NCI-H526 treated with DMSO at 0.1 percent for 48 hours (cell line): ENCODE measurements around the gene CENPP.

Experiments
- DNase-seq: peaks from one replicate; lab custom pipeline; 2025; lab: John Stamatoyannopoulos, UW

The CENPP gene

DNA sequence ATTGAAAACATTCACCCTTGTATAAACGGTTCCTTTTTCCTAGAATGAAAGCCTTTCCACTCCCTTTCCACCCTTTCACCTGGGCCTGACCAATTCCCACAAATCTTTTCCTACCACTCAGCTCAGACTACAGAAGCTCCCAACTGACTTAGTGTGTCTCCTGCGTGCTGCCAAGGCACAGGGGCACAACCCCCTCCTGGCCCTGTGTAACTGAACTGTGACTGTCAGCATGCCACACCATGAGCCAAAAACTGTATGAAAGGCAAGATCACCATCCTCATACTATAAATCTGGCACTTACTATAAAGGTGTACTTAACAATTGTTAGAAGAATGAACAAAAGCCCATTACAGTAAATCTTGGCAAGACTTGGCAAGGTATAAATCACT, 12.1 kb upstream of the CENPP start:
- DNase-seq = no peak

DNA sequence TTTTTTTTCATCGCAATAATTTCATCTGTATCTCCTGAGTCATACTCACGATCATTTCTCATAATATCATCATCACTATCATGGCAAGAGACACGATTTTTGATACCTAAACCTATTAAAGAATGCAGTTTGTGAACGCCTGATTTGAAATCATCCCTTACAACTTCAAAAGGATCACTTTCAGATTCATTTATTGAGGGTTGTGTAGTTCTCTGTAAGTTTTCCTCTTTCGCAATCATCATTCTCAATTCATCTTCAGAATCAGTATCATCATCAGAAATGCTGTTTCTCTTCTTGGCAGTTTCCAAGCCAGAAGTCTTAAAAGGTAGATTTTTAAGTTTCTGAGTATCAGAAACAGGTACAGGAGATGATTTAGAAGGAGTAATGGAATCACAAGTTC, 10.3 kb upstream of the CENPP start:
- DNase-seq = no peak

DNA sequence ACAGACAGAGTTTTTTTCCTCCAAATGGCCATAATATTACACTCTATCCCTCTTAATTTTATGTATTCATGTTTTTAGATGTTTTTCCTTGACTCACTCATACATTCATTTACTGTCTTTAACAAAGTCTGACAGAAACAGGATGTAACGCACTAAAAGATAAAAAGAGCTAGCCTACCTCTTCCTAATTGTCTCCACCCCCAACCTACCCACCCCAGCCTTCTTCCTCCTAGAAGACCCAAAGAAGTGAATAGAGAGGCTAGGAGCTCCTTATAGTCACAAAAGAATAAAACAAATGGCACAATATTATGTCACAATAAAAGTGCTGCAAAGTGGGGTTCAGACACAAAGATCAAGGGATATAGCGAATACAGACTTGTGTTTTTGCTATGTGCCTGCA, 1.3 kb upstream of the CENPP start:
- no peak for DNase-seq

DNA sequence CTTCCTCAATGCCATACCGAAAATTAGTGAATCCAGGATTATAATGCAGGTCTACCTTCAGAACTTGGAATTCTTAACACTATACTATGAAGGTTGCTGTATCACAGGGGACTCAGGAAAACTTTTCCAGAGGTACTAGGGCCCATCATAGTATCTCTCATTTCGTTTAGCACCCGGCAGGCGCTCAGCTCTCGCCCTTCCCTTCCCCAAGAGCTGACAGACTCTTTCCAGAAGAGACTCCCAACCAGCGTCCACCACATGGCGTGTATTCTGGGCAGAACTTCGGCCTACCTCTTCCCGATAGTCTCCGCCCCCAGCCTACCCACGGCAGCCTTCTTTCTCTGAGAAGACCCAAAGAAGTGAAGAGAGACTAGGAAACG, 874 bp upstream of the CENPP start:
- no peak for DNase-seq

DNA sequence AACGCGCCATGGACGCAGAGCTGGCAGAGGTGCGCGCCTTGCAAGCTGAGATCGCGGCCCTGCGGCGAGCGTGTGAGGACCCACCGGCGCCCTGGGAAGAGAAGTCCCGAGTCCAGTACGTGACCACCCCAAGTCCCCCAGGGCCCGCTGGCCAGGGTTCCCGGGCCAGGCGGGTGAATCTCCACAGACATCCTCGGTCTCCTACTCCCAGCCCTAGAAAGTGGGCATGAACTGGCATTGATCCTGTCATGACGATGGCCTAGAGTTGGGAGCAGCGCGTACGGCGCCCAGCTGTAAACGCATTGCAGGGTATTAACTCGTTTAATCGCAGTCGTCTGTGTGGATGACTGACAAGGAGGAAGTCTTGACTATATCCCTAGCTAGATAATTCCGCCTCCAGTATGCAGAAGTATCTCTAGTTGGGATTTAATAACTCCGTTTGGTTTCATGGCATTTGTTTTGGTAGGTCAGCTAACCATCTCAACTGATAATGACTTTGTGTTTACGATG, 293 bp downstream of the CENPP start:
- no peak for DNase-seq

DNA sequence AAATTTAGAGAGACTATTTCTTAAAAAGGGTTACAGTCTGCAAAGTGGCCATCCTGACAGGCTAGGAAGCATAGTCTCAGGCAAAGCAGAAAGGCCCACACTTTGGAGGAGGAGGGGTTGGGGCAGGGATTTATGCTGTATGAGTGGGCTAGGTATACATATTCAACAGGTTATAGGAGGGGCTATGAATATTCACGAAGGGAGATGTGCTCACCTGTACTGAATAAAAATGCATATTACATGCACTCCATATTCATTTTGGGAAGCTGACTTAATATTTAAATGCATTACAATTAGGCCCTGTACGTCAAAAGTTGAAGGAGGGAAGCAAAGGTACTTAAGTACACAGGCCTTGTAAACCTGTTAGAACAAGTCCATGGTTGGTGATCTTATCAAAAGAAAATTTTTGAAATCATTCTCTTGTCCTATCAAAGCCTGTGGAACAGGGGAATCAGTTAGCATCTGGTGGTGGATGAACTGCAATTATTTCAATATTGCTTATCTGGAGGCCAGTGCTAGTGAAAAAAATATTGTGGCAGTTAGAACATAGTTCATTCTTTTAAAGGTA, 1.6 kb downstream of the CENPP start:
- DNase-seq = peak; percentile 27

DNA sequence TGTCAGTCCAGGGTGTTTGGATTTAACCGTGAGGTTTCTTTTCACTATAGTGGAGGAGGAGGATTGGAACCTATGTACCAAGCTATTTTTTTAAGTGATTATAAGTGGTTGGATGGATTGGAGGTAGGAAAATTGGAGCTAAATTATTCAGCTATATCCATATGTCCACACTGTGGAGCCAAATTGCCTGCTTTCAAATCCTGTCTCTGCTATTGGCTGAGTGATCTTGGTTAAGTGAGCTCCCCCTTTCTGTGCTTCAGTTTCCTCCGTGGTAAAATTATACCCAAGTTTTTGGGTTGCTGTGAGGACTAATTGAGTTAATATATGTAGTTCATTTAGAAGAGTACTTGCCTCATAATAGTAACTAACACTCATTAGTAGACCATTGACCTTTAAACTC, 2.5 kb downstream of the CENPP start:
- no peak for DNase-seq

DNA sequence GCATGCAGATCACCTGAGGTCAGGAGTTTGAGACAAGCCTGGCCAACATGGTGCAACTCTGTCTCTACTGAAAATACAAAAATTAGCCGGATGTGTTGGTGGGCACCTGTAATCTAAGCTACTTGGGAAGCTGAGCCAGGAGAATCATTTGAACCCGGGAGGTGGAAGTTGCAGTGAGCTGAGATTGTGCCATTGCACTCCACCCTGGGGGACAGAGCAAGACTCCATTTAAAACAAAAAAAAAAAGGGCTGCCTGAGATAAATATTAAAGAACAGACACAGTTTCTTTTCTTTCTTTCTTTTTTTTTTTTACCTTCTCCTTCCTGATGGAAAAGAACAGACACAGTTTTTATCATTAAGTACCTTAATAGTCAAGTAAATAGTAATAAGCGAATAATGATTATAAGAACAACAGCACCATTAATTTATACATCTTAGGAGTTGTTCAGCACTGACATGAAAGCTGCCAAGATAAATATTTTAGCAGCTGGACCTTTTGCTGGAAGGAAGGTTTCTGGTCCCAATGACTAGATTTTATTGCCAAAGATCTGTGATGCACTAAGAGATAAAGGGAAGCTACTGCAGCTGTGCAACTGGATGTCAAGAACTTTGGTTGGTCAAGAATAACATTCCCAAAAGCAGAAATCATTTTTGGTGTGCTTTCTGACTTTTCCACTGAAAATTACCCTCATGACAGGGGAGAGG, 7.0 kb downstream of the CENPP start:
- no peak for DNase-seq

DNA sequence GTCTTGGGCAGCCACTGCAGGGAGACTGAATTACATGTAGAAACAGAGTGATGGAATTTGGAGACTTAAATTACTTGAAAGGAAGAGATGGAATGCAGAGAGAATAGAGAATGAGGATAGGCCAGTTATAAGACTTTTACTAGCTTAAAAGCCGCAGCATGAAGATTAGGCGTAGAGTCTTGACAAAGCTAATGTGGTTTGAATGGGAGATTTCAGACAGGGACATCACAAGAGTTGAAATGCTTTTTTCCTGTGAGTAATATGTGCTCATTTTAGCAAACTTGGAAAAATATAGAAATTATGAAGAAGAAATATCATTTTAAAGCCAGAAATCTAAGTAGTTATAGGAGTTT, 7.5 kb downstream of the CENPP start:
- DNase-seq = no peak

DNA sequence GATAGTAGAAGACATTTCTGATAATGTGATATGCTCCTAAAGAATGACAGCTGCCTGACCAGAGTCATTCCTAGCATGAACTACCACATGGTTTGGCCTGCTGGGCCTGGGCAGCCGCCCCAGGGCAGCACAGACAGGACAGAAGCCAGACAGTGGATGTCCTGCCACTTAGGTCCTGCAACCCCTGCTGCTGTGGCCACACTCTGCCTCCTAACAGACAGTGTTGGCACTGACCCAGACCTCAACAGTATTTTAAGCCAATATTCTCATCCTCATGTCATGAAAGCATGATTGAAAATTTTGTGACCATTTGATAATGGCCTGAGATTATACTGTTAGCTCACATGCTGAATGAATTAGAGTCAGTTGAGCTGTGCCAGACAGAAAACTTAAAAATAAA, 15.8 kb downstream of the CENPP start:
- DNase-seq = no peak

DNA sequence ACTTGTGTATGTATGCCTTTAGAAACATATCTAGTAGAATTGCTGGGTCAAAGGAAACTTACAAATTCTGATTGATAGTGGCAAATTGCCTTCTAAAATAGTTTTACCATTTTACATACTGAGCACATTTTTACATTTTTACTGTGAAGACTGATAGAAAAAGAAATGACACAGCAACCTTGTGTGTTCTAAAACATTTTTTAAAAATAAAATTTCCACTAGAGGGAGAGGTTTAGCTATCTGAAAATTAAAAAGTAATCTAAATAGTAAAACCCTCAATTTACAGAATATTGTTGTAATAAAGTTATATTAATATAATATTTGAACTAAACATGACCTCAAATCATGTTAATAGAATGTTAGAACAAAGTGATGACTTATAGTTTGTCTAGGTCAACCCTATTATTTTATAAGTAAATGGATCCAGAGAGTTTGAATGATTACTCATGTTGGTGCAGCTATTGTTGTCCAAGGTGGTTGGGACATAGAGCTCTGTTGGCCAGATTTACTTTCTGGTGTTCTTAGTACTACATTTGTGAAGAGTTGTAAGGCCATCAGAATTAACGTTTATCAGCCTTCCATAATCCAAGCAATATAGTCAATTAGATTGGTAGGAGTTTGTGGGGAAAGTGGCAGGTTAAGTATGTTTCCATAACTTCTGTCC, 17.2 kb downstream of the CENPP start:
- no peak for DNase-seq

DNA sequence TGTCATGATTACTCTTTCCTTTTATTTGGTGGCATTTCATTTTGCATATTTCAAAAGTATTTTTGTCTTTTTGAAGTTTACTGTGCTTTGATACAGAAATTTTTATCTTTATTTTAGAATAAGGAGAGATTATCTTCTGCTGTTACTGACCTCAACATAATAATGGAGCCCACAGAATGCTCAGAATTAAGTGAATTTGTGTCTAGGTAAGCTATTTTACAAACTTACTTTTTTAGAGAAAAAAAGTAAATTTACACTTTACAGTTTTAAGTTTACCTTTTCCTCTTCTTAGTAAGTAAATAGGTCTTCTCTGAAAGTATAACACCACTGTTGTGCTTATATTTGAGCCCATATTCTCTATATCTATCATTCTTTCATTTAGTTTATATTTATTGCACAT, 19.8 kb downstream of the CENPP start:
- DNase-seq = no peak

DNA sequence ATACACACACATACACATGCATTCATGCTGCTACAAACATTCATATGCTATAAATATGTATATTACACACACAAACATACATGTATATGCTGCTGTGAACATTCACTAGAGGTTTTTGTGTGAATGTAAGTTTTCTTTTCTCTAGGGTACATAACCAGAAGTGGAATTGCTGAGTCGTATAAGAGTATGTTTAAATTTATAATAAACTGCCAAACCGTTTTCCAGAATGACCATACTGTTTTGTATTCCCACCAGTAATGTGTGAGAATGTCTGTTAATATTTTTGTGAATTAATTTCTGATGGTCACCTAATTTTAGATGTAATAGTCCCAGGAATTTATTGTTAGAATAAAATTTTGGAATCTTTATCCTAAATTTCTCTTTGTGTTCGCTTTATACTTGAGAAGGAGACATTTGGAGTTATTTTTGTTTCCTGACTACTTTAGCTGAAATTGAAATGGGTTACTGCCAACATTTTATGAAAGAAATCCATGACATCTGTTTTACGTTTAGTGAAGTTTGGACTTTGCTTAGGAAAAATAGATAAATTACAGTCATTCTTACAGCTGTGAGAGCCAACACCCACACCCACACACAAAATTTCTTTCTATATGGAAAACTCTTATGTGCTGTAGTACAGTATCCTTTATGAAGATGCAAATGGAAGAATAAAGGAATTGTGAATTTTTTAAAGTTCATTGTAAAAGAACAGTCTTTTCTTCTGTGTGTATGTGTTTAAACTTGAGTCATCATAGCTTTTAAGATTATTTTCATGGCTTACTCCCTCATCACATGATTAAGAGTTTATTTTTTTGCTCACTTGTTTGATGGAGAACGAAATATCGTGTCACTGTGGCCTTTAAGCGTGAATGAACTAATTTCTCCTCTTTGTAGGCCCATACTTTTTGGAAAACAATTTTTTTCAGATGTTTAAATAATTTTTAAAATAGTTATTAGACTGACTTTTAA, 24.3 kb downstream of the CENPP start:
- no peak for DNase-seq

DNA sequence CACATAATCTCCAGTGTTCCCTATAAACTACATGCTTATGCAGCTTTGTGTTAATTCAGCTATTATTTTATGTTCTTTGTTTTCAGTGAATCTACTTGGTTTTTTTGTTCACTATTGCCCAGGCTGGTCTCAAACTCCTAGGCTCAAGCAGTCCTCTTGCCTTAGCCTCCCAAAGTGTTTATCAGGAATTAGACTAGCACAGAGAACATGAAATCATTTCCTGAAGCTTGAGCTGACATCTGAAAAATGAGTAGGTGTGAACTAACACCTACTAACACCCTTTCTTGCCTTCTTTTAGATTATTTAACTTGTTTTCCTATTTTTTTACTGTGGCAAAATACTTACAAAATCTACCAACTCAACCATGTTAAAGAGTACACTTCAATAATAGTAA, 25.0 kb downstream of the CENPP start:
- DNase-seq = no peak

DNA sequence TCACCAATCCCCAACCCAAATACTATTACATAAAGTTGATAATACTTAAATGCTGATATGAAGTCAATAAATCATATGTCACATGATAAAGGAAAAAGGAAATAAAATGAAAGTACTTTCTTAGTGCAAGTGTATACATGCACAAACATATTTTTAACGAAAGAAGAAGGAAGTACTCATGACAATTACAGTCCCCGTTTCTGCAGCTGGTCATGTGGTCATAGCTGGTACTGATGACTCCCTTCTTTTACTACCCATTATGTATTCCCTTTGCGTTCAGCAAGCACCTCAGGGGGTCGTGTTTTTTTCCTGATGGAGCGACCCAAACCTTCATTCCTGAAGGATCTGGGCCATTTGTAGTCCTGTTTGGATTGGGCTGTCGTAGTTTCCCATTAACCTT, 27.3 kb downstream of the CENPP start:
- DNase-seq = no peak

DNA sequence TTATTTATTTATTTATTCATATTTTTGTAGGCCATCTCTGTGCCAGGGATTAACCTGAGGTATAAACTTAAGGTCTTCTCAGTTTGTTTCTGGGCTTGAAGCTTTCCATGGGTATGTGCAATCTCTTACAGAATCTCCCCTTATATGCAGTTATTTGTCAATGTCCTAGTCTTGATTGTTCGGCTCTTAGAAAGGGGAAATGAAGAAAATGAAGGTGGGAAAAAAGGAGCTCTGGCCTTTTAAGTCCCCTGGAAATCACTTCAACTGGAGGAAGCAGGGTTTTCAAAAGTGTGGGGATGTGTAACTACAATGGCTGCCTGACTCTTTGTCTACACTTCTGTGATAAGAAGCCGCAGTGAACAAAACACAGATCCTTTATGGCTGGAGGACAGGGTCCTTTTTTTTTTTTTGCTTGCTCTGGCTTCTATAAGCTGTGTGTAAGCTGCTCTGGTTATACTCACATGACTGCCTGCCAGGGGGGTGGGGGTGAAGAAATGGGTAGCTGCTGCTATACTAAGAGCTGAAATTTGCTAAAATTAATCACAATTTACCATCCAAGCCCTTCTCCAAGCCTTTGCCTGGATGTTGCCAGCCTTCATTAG, 33.7 kb downstream of the CENPP start:
- no peak for DNase-seq

DNA sequence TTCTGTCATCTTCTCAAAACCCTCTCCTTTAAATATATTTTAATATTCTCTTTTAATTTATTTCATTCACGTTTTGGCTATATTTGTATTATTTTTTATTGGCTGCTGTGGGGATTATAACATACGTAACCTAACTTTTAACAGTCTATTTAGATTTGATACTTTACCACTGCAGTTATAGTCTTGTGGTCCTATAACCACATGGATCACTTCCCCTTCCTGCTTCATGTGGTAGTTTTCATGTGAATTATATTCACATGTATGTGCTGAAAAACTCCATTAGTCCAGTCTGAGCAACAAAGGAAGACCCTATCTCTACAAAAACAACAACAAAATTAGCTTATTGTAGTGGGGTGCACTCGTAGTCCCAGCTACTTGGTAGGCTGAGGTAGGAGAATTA, 34.3 kb downstream of the CENPP start:
- no peak for DNase-seq

DNA sequence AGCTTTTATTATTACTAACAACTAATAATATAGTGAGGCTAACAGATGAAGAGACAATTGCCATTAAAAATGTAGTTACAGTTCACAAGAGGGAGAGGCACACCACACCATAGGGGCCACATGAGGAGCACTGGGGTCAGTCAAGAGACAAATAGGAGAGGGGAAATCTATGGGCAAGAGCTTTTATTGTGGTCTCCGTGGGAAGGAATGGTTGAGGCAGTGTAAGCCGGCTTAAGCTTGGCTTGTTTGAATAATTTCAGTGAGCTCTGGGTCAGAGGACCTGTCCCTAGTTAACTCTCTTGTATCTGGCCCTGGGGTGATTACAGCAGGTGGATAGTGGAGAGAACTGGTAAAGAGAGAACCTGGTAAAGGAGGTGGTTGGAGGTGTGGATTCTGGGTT, 43.3 kb downstream of the CENPP start:
- no peak for DNase-seq

DNA sequence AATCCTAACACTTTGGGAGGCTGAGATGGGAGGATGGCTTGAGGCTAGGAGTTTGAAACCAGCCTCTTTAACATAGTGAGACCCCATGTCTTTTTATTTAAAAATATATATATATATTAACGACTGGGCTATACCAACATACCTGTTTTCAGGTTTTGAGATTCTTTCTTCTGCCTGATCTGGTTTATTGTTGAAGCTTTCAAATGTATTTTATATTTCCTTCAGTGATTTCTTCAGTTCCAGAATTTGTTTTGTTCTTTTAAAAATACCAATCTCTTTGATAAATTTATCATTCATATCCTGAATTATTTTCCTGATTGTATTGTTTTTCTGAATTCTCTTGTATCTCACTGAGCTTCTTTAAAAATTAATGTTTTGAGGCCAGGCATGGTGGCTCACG, 47.4 kb downstream of the CENPP start:
- DNase-seq = no peak

DNA sequence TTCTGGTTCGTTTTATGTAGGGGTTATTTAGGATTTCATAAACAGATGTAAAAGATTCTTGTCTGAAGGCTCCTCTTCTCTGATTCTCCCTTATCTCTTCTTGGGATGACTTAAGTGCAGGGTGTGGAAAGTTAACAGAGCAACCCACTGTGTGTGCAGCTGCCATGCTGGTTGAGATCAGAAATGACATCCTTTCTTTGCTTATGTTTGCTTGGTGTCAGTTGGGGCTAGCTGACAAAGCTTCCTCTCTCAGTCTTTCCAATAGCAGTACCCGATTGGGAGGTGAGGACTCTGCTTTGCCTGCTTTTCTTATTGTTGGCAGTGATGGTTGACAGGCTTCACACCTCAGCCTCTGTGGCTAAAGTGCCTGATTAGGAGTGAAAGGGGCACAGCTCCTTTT, 52.1 kb downstream of the CENPP start:
- no peak for DNase-seq

DNA sequence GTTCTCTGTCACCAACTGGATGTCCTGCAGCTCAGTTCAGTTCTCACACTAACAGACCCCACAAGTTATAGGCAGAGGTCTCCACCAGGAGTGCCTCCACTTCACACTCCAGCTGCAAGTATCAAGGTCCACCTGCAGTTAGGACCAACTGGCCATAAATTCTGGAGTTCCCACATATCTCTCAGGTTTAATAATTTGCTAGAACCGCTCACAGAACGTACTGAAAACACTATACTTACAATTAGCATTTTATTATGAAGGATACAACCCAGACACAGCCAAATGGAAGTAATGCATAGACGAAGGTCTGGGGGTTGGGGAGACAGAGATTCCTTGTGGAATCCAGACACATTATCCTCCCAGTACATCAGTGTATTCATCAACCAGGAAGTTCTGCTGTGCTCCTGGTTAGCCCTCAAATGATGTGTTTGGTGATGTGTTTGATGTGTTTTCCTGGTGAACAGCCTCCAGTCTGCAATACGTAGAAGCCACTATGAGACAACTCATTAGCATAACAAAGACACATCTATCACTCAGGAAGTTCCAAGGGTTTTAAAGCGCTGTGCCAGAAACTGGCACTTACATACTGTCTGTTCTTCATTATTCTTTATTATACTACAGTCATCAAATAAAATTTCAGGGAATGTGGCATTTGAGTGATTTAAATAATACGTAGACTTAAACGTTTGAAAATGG, 53.3 kb downstream of the CENPP start:
- no peak for DNase-seq

DNA sequence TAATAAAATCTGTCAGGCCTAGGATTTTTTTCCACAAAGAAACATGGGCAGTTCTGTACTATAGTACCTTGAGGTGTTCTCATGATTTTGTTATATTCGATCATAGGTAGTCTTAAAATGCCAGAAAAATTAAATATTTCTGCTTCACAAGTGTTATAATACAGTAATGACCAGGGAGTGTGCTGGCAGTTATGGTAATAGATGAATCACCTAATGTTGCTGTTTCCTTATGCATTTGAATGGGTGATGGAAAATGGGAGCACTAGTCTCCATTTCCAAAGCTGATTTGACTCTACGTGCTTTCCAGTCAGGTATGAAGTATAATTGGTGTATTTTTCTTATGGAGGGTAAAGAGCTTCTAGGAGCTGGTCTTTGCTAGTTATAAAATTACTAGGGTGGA, 54.9 kb downstream of the CENPP start:
- DNase-seq = no peak
